GM12878 (cell line): ENCODE results near the gene ARL15. TPM values are rescaled to one million over a fixed set of nuclear protein-coding genes. Genes with fewer than 3 reads are reported as not detected.

Experiments
- ATAC-seq: fragments of 200-7000 bp; cut with Tn5 transposase; 3 replicates; pipeline ENCODE4 v1.9.1; 2020; ENCODE audit warnings: mild to moderate bottlenecking, moderate library complexity
- BruUV-seq: library from RNA; stranded (reverse); fragments of 400-500 nt; replicated peaks from 2 replicates; lab custom pipeline; 2021; lab: Mats Ljungman, UMichigan
- CTCF ChIA-PET: fragments of 300-600 bp; sonication (Branson Sonifier 250); formaldehyde crosslinking; extraction: SDS; loops from one replicate; lab custom pipeline; 2021; ENCODE audit warnings: inconsistent platforms; lab: Yijun Ruan, JAX
- POLR2A ChIA-PET: fragments of 350-600 bp; formaldehyde crosslinking; extraction: SDS; loops from one replicate; lab custom pipeline; 2021; ENCODE audit warnings: inconsistent platforms; lab: Charles Lee
- RAD21 ChIA-PET: fragments of 300-600 bp; sonication (Branson Sonifier 250); formaldehyde crosslinking; loops from one replicate; lab custom pipeline; 2023; ENCODE audit warnings: antibody characterized with exemption; ENCODE audit not compliant: unreplicated experiment; lab: Charles Lee
- SMC1A ChIA-PET: fragments of 300-600 bp; sonication (Branson Sonifier 250); formaldehyde crosslinking; loops from one replicate; lab custom pipeline; 2023; ENCODE audit not compliant: unreplicated experiment, uncharacterized antibody; lab: Charles Lee
- DNase-seq: peaks from one replicate; pipeline ENCODE4 v3.0.0-alpha.2; 2011; ENCODE audit warnings: low read depth, low spot score
- FAIRE-seq: peaks from 3 replicates; lab custom pipeline; 2011; peaks lifted over from hg19 to GRCh38; lab: Jason Lieb, UNC
- H2AFZ ChIP-seq: 2 replicates; pipeline ENCODE4 v1.6.0; 2011; ENCODE audit warnings: low read depth, low read length, control low read depth; ENCODE audit not compliant: control insufficient read depth
- H3K27ac ChIP-seq: 2 replicates; pipeline ENCODE4 v1.5.1; 2011; ENCODE audit warnings: control low read depth; ENCODE audit not compliant: control insufficient read depth, insufficient read depth
- H3K27me3 ChIP-seq, 2 experiments: replicated peaks in 1 of 2; 2 replicates each; pipeline versions ENCODE4 v1.6.0 to v1.6.1; 2011; ENCODE audit warnings: low read length in 1 of 2; ENCODE audit not compliant: control insufficient read depth in 2 of 2, insufficient read depth in 2 of 2
- H3K36me3 ChIP-seq, 2 experiments: 2 replicates each; pipeline ENCODE4 v1.5.1; 2011; ENCODE audit warnings: low read length in 1 of 2; ENCODE audit not compliant: control insufficient read depth in 2 of 2, insufficient read depth in 2 of 2
- H3K4me1 ChIP-seq: 2 replicates; pipeline ENCODE4 v1.6.1; 2011; ENCODE audit warnings: mild to moderate bottlenecking, low read length, moderate library complexity, mixed read lengths; ENCODE audit not compliant: control insufficient read depth, insufficient read depth
- H3K4me2 ChIP-seq: 2 replicates; pipeline ENCODE4 v1.6.0; 2011; ENCODE audit warnings: control low read depth; ENCODE audit not compliant: control insufficient read depth, insufficient read depth
- H3K4me3 ChIP-seq: fragments of 200-600 bp; sonication (generic); 2 replicates; pipeline ENCODE4 v1.5.1; 2016
- H3K79me2 ChIP-seq: 2 replicates; pipeline ENCODE4 v1.6.0; 2011; ENCODE audit warnings: low read length; ENCODE audit not compliant: control insufficient read depth, insufficient read depth
- H3K9ac ChIP-seq: 2 replicates; pipeline ENCODE4 v1.8.0; 2011; ENCODE audit warnings: low read length, control low read depth, mixed read lengths; ENCODE audit not compliant: control insufficient read depth, insufficient read depth
- H3K9me3 ChIP-seq: replicated peaks from 3 replicates; pipeline ENCODE4 v1.5.1; 2011; ENCODE audit warnings: mild to moderate bottlenecking, low read length; ENCODE audit not compliant: control insufficient read depth, insufficient read depth
- H4K20me1 ChIP-seq: 2 replicates; pipeline ENCODE4 v1.6.0; 2011; ENCODE audit not compliant: control insufficient read depth, insufficient read depth
- ASH2L ChIP-seq: fragments of 300-600, 200-600 bp; sonication (generic); IDR thresholded peaks from 2 replicates; pipeline ENCODE4 v1.6.1; 2017; ENCODE audit warnings: low read depth, mild to moderate bottlenecking, borderline replicate concordance
- BCL11A ChIP-seq: IDR thresholded peaks from 2 replicates; pipeline ENCODE4 v1.6.1; 2011; ENCODE audit warnings: low read depth, low read length
- BMI1 ChIP-seq: fragments of 450-650 bp; IDR thresholded peaks from 2 replicates; pipeline ENCODE4 v1.6.1; 2016; ENCODE audit warnings: mild to moderate bottlenecking, moderate library complexity, borderline replicate concordance
- ESRRA ChIP-seq: IDR thresholded peaks from 2 replicates; pipeline ENCODE4 v1.6.1; 2012; ENCODE audit warnings: mild to moderate bottlenecking, low read length, improper control_type of control experiment
- FOS ChIP-seq: IDR thresholded peaks from 3 replicates; pipeline ENCODE4 v1.6.1; 2011; ENCODE audit warnings: borderline replicate concordance; ENCODE audit not compliant: insufficient read length; ENCODE audit errors: extremely low read depth
- NFIC ChIP-seq: IDR thresholded peaks from 2 replicates; pipeline ENCODE4 v1.6.1; 2012; ENCODE audit warnings: low read depth, mild to moderate bottlenecking, inconsistent platforms, low read length, moderate library complexity
- NFYA ChIP-seq: IDR thresholded peaks from 2 replicates; pipeline ENCODE4 v1.6.1; 2011; ENCODE audit warnings: low read depth, mild to moderate bottlenecking, low read length, improper control_type of control experiment, borderline replicate concordance
- POLR2A ChIP-seq: IDR thresholded peaks from 2 replicates; pipeline ENCODE4 v1.6.1; 2011; ENCODE audit warnings: low read depth, mild to moderate bottlenecking, low read length
- POLR2AphosphoS5 ChIP-seq: IDR thresholded peaks from 2 replicates; pipeline ENCODE4 v1.6.1; 2011; ENCODE audit warnings: mild to moderate bottlenecking, low read length, inconsistent platforms
- RUNX3 ChIP-seq: IDR thresholded peaks from 2 replicates; pipeline ENCODE4 v1.6.1; 2012; ENCODE audit warnings: low read length, inconsistent platforms
- SP1 ChIP-seq: IDR thresholded peaks from one replicate; pipeline ENCODE4 v1.6.1; 2011; ENCODE audit warnings: low read depth, low read length
- SREBF1 ChIP-seq: IDR thresholded peaks from 2 replicates; pipeline ENCODE4 v1.6.1; 2012; ENCODE audit warnings: mild to moderate bottlenecking, low read length
- SUZ12 ChIP-seq: fragments of 200-600 bp; sonication (generic); IDR thresholded peaks from one replicate; pipeline ENCODE4 v1.6.1; 2018; ENCODE audit warnings: antibody characterized with exemption, mild to moderate bottlenecking; ENCODE audit not compliant: unreplicated experiment
- WRNIP1 ChIP-seq: IDR thresholded peaks from 2 replicates; pipeline ENCODE4 v1.6.1; 2011; ENCODE audit warnings: low read depth, low read length, improper control_type of control experiment, borderline replicate concordance
- ZNF24 ChIP-seq: fragments of 450-650 bp; IDR thresholded peaks from 2 replicates; pipeline ENCODE4 v1.6.1; 2017; ENCODE audit warnings: antibody characterized with exemption, mild to moderate bottlenecking
- ZNF274 ChIP-seq: IDR thresholded peaks from one replicate; pipeline ENCODE4 v1.8.0; 2011; ENCODE audit not compliant: insufficient read length, insufficient read depth
- WGBS: methylation state at CpG from one replicate; pipeline ENCODE4 v1.1.6; 2016; ENCODE audit warnings: low lambda C conversion rate; ENCODE audit not compliant: insufficient replicate concordance, insufficient coverage; ENCODE audit errors: missing lambda C conversion rate; 5-methylcytosine and 5-hydroxymethylcytosine counted together
- in situ Hi-C: fragments of 300-500 bp; cut with MboI; formaldehyde crosslinking; loops from 9 replicates; pipeline ENCODE4 v1.14.3; 2018; ENCODE audit warnings: mixed read lengths
- intact Hi-C: fragments of 100-400 bp; cut with micrococcal nuclease; formaldehyde crosslinking; loops from one replicate; pipeline ENCODE4 v1.14.2; 2022; ENCODE audit not compliant: unreplicated experiment
- polyA plus RNA-seq, 11 experiments: library from polyadenylated mRNA; depleted of rRNA in 4 of 11; unstranded in 6 of 11; stranded (reverse) in 5 of 11; fragments of >200 nt; fragmentation: Nextera tagmentation in 4 of 11; fragmentation: Illumina TruSeq in 1 of 11; extraction: Ambion mirVana in 4 of 11; extraction: Trizol in 1 of 11; gene quantifications; 1 replicate in 1 of 11; 2 replicates in 10 of 11; pipeline versions ENCODE4 v1.2.1 to v1.2.3, GENCODE V29; 2011 to 2016; ENCODE audit warnings: inconsistent platforms in 2 of 11, missing spikeins in 2 of 11, low read depth in 1 of 11
- total RNA-seq, 4 experiments: library from RNA; depleted of rRNA in 3 of 4; stranded (reverse); fragments of >200 nt in 3 of 4; fragmentation: Illumina TruSeq in 1 of 4; extraction: Trizol in 1 of 4; gene quantifications; 2 replicates each; pipeline versions ENCODE4 v1.2.1 to v1.2.3, GENCODE V29; 2013 to 2021
- TF ChIP-seq, protein P1 (sequence below): fragments of 450-650 bp; formaldehyde crosslinking; IDR thresholded peaks from 2 replicates; pipeline ENCODE4 v1.5.0; 2022; ENCODE audit warnings: mild to moderate bottlenecking, missing genetic modification characterization
- TF ChIP-seq, protein P2 (sequence below): fragments of 450-650 bp; formaldehyde crosslinking; IDR thresholded peaks from 2 replicates; pipeline ENCODE4 v1.4.0; 2022; ENCODE audit warnings: mild to moderate bottlenecking, moderate library complexity
- TF ChIP-seq, protein P3 (sequence below): fragments of 450-650 bp; conservative IDR thresholded peaks from 2 replicates; pipeline ENCODE4 v1.6.1; 2017; ENCODE audit warnings: mild to moderate bottlenecking, moderate library complexity

The ARL15 gene
- total and polyA plus RNA-seq, 10 of the 15 experiments (the other 5 are each of a cell fraction or from before 2014, with no cell fraction given): 3.6 to 11.0 (median 7.7) TPM

DNA sequence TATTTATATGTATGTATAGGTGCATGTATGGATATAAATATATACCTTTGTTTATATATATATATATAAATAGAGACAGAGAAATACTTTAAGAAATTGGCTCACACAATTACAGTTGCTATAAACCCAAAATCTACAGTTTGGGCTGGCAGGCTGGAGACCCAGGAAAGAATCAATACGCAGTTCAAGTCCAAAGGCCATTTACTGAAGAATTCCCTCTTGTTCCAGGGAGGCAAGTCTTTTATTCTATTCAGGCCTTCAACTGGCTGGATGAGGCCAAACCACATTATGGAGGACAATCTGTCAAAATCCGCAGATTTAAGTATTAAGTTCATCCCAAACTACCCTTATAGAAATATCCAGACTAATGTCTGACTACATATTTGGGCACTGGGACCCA lies 144.7 kb downstream of the ARL15 start:
- CTCF ChIA-PET: no interaction called here
- 82% methylated on average over 2 of the region's 2 CpGs for WGBS
- DNase-seq: no peak
- Histone ChIP-seq H3K9me3 (no peaks in the 10 kb centered on the region), H3K79me2 (no peaks in the 10 kb centered on the region), H3K27ac (no peak overlapping the region), H2AFZ (no peak overlapping the region), H3K9ac (no peak overlapping the region), H3K27me3 (no peaks in the 10 kb centered on the region), H4K20me1 (no peaks in the 10 kb centered on the region), H3K4me2 (no peak overlapping the region), H3K36me3 (no peaks in the 10 kb centered on the region), H3K4me1 (no peaks in the 10 kb centered on the region), H3K4me3 (no peak overlapping the region)
- RAD21 ChIA-PET: no interaction called here
- in situ Hi-C loops (no loop called here), intact Hi-C loops (no loop called here)
- SMC1A ChIA-PET: no interaction called here
- POLR2A ChIA-PET: no interaction called here
- TF ChIP-seq BMI1: no peak
- no peak for TF ChIP-seq ZNF24
- TF ChIP-seq NFYA: no peak
- TF ChIP-seq FOS: no peak
- no peak for TF ChIP-seq NFIC
- TF ChIP-seq POLR2AphosphoS5: no peak
- TF ChIP-seq SP1: no peak
- no peak for TF ChIP-seq SUZ12
- TF ChIP-seq SREBF1: no peak
- TF ChIP-seq, protein P1, sequence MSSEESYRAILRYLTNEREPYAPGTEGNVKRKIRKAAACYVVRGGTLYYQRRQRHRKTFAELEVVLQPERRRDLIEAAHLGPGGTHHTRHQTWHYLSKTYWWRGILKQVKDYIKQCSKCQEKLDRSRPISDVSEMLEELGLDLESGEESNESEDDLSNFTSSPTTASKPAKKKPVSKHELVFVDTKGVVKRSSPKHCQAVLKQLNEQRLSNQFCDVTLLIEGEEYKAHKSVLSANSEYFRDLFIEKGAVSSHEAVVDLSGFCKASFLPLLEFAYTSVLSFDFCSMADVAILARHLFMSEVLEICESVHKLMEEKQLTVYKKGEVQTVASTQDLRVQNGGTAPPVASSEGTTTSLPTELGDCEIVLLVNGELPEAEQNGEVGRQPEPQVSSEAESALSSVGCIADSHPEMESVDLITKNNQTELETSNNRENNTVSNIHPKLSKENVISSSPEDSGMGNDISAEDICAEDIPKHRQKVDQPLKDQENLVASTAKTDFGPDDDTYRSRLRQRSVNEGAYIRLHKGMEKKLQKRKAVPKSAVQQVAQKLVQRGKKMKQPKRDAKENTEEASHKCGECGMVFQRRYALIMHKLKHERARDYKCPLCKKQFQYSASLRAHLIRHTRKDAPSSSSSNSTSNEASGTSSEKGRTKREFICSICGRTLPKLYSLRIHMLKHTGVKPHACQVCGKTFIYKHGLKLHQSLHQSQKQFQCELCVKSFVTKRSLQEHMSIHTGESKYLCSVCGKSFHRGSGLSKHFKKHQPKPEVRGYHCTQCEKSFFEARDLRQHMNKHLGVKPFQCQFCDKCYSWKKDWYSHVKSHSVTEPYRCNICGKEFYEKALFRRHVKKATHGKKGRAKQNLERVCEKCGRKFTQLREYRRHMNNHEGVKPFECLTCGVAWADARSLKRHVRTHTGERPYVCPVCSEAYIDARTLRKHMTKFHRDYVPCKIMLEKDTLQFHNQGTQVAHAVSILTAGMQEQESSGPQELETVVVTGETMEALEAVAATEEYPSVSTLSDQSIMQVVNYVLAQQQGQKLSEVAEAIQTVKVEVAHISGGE (CRISPR knock-in tag): no peak
- no peak for TF ChIP-seq POLR2A
- TF ChIP-seq, protein P2, sequence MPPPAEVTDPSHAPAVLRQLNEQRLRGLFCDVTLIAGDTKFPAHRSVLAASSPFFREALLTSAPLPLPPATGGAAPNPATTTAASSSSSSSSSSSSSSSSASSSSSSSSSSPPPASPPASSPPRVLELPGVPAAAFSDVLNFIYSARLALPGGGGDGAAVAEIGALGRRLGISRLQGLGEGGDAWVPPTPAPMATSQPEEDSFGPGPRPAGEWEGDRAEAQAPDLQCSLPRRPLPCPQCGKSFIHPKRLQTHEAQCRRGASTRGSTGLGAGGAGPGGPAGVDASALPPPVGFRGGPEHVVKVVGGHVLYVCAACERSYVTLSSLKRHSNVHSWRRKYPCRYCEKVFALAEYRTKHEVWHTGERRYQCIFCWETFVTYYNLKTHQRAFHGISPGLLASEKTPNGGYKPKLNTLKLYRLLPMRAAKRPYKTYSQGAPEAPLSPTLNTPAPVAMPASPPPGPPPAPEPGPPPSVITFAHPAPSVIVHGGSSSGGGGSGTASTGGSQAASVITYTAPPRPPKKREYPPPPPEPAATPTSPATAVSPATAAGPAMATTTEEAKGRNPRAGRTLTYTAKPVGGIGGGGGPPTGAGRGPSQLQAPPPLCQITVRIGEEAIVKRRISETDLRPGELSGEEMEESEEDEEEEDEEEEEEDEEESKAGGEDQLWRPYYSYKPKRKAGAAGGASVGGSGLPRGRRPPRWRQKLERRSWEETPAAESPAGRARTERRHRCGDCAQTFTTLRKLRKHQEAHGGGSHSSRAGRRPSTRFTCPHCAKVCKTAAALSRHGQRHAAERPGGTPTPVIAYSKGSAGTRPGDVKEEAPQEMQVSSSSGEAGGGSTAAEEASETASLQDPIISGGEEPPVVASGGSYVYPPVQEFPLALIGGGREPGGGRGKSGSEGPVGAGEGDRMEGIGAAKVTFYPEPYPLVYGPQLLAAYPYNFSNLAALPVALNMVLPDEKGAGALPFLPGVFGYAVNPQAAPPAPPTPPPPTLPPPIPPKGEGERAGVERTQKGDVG (CRISPR knock-in tag): no peak
- TF ChIP-seq RUNX3: no peak
- no peak for TF ChIP-seq ESRRA
- TF ChIP-seq, protein P3, sequence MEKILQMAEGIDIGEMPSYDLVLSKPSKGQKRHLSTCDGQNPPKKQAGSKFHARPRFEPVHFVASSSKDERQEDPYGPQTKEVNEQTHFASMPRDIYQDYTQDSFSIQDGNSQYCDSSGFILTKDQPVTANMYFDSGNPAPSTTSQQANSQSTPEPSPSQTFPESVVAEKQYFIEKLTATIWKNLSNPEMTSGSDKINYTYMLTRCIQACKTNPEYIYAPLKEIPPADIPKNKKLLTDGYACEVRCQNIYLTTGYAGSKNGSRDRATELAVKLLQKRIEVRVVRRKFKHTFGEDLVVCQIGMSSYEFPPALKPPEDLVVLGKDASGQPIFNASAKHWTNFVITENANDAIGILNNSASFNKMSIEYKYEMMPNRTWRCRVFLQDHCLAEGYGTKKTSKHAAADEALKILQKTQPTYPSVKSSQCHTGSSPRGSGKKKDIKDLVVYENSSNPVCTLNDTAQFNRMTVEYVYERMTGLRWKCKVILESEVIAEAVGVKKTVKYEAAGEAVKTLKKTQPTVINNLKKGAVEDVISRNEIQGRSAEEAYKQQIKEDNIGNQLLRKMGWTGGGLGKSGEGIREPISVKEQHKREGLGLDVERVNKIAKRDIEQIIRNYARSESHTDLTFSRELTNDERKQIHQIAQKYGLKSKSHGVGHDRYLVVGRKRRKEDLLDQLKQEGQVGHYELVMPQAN: no peak
- TF ChIP-seq BCL11A: no peak
- no peak for TF ChIP-seq ZNF274
- no peak for TF ChIP-seq WRNIP1
- TF ChIP-seq ASH2L: no peak
- no peak for FAIRE-seq
- ATAC-seq: no peak
- BruUV-seq: no TSS peak
